Activated naive CD8-positive, alpha-beta T cell treated with anti-CD3 and anti-CD28 coated beads, Interleukin-2, amount 10 ng/mL, durations not matched to agents 7 days and 5 days (primary cell): ENCODE measurements around the gene BCKDHB. TPM values are rescaled to one million over a fixed set of nuclear protein-coding genes. Genes with fewer than 3 reads are reported as not detected.
"Not testable (repeated sequence)": the region's sequence is repeated elsewhere in the genome, so short reads cannot be mapped to it uniquely, and the experiment has no call there.

ENCODE experiments used
- ATAC-seq: fragments of 150-1000 bp; cut with Tn5 transposase; one replicate; pipeline ENCODE4 v1.10.0; 2021; ENCODE audit warnings: low read depth, moderate library complexity
- POLR2A ChIA-PET: fragments of 350-600 bp; sonication (Branson Sonifier 250); formaldehyde crosslinking; loops from one replicate; lab custom pipeline; 2021; ENCODE audit warnings: antibody characterized with exemption; lab: Charles Lee
- DNase-seq: peaks from one replicate; pipeline ENCODE4 v3.0.0; 2021
- H3K27ac Mint-ChIP-seq: one replicate; pipeline ENCODE4 v1.8.0; 2022; ENCODE audit warnings: mild to moderate bottlenecking, mixed read lengths
- H3K27me3 Mint-ChIP-seq: one replicate; pipeline ENCODE4 v1.8.0; 2022; ENCODE audit warnings: mild to moderate bottlenecking, moderate library complexity, mixed read lengths
- H3K36me3 Mint-ChIP-seq: one replicate; pipeline ENCODE4 v1.8.0; 2021; ENCODE audit warnings: mild to moderate bottlenecking, mixed read lengths
- H3K4me1 Mint-ChIP-seq: one replicate; pipeline ENCODE4 v1.8.0; 2021; ENCODE audit warnings: mixed read lengths
- H3K4me3 Mint-ChIP-seq: one replicate; pipeline ENCODE4 v1.8.0; 2022; ENCODE audit warnings: mild to moderate bottlenecking, moderate library complexity, mixed read lengths
- H3K9me3 Mint-ChIP-seq: one replicate; pipeline ENCODE4 v1.8.0; 2021; ENCODE audit warnings: mixed read lengths
- total RNA-seq, 2 experiments: library from RNA; stranded (reverse); gene quantifications; one replicate each; pipeline ENCODE4 v1.2.3, GENCODE V29; 2021

BCKDHB gene
- total RNA-seq, 2 experiments from 2014 or later, result 18.8 to 20.6 TPM

- H3K4me1 Mint-ChIP-seq, result no peaks in the 10 kb centered on the region
- ATAC-seq (no peak), DNase-seq (no peak)
- no peaks in the 10 kb centered on the region for H3K27me3 Mint-ChIP-seq
- POLR2A ChIA-PET, result no interaction called here
- no peaks in the 10 kb centered on the region for H3K9me3 Mint-ChIP-seq
- H3K27ac Mint-ChIP-seq, result no peak overlapping the region
- H3K4me3 Mint-ChIP-seq, result no peak overlapping the region
- H3K36me3 Mint-ChIP-seq, result peaks cover 6% of the 10 kb centered on the region
These were observed 120.2 kb downstream of the BCKDHB start for GRCh38 chr6:80226699-80227098.

- H3K27ac Mint-ChIP-seq, result no peak overlapping the region
- H3K36me3 Mint-ChIP-seq, result peaks cover 6% of the 10 kb centered on the region
- POLR2A ChIA-PET, result no interaction called here
- no peaks in the 10 kb centered on the region for H3K27me3 Mint-ChIP-seq
- ATAC-seq, result no peak
- H3K4me3 Mint-ChIP-seq, result no peak overlapping the region
- DNase-seq, result no peak
- H3K4me1 Mint-ChIP-seq, result no peaks in the 10 kb centered on the region
- H3K9me3 Mint-ChIP-seq, result no peaks in the 10 kb centered on the region
These were observed 121.2 kb downstream of the BCKDHB start for GRCh38 chr6:80227545-80228105.

GRCh38 chr6:80233262-80233661 lies 126.8 kb downstream of the BCKDHB start:
- Mint-ChIP-seq H3K27me3 (no peaks in the 10 kb centered on the region), H3K4me3 (no peak overlapping the region), H3K9me3 (no peaks in the 10 kb centered on the region), H3K36me3 (peaks cover 2% of the 10 kb centered on the region), H3K27ac (no peak overlapping the region), H3K4me1 (no peaks in the 10 kb centered on the region)
- ATAC-seq (no peak), DNase-seq (no peak)
- POLR2A ChIA-PET, result no interaction called here

DNA sequence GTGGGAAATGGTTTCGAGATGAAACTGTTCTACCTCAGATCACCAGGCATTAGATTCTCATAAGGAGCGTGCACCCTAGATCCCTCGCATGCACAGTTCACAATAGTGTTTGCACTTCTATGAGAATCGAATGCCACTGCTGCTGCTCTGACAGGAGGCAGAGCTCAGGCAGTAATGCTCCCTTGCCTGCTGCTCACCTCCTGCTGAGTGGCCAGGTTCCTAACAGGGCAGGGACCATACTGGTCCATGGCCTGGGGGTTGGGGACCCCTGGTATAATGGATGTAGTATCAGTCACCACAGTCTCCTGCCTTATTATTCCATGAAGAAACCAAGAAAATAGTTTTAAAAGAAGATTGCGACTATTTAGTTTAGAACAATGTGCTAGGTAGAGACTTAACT lies 127.5 kb downstream of the BCKDHB start:
- H3K9me3 Mint-ChIP-seq, result no peaks in the 10 kb centered on the region
- DNase-seq (no peak), ATAC-seq (no peak)
- H3K27me3 Mint-ChIP-seq, result no peaks in the 10 kb centered on the region
- no peak overlapping the region for H3K27ac Mint-ChIP-seq
- H3K36me3 Mint-ChIP-seq, result peaks cover 5% of the 10 kb centered on the region
- POLR2A ChIA-PET, result no interaction called here
- H3K4me1 Mint-ChIP-seq, result no peaks in the 10 kb centered on the region
- no peak overlapping the region for H3K4me3 Mint-ChIP-seq

DNA sequence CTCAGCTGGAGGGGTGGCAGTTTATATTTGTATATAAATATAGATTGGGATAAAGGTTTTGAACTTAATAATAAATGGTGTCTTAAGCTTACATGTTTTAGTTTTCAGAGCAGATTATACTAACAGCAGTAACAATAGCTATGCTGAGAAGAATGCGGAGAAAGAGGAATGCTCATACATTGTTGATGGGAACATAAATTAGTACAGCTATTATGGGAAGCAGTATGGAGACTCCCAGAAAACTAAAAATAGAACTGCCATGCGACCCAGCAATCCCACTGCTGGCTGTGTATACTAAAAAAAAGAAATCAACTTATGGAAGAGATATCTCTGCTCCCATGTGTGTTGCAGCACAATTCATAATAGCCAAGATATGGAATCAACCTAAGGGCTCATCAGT lies 127.9 kb downstream of the BCKDHB start:
- ATAC-seq (no peak), DNase-seq (no peak)
- no peak overlapping the region for H3K4me3 Mint-ChIP-seq
- POLR2A ChIA-PET, result no interaction called here
- no peaks in the 10 kb centered on the region for H3K9me3 Mint-ChIP-seq
- H3K27ac Mint-ChIP-seq, result no peak overlapping the region
- H3K27me3 Mint-ChIP-seq, result no peaks in the 10 kb centered on the region
- no peaks in the 10 kb centered on the region for H3K4me1 Mint-ChIP-seq
- H3K36me3 Mint-ChIP-seq, result peaks cover 7% of the 10 kb centered on the region

DNA sequence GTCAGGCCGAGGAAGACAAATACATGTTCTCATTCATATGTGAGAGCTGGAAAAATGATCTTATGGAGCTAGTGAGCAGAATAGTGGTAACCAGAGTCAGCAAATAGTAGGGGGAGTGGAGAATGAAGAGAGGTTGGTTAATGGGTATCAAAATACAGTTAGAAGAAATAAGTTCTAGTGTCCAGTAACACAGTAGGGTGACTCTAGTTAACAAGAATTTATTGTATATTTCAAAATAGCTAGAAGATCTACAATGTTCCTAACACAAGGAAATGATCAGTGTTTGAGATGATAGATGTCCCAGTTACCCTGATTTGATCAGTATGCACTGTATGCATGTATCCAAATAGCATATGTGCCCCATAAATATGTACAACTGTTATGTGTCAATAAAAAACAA lies 128.4 kb downstream of the BCKDHB start:
- no peak overlapping the region for H3K27ac Mint-ChIP-seq
- no peaks in the 10 kb centered on the region for H3K4me1 Mint-ChIP-seq
- ATAC-seq, result no peak
- POLR2A ChIA-PET, result no interaction called here
- H3K27me3 Mint-ChIP-seq, result no peaks in the 10 kb centered on the region
- no peak overlapping the region for H3K4me3 Mint-ChIP-seq
- H3K9me3 Mint-ChIP-seq, result peaks cover 2% of the 10 kb centered on the region
- H3K36me3 Mint-ChIP-seq, result peaks cover 7% of the 10 kb centered on the region
- DNase-seq, result no peak

DNA sequence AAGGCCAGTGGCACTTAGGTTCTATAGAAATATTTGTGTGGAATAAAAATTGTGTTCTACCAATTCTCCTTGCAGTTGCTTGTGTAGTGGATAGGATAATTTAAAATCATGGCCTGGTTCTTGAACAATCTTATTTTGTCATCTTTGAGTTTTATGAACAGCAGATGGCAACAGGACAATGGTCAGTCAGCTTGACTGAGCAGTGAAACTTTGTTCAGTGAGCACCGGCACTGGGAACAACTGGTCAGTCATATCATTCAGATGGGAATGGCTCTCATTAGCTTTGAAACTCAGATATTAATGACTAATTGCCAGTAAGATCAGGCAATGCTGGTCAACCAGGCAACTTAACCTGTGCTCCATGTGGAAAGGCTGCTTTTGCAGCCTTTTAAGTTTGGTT lies 129.2 kb downstream of the BCKDHB start:
- ATAC-seq, result no peak
- Mint-ChIP-seq H3K27me3 (no peaks in the 10 kb centered on the region), H3K27ac (no peak overlapping the region), H3K4me1 (no peaks in the 10 kb centered on the region), H3K4me3 (no peak overlapping the region), H3K36me3 (peaks cover 9% of the 10 kb centered on the region), H3K9me3 (peaks cover 2% of the 10 kb centered on the region)
- POLR2A ChIA-PET, result no interaction called here
- DNase-seq, result no peak

GRCh38 chr6:80238754-80239153 lies 132.3 kb downstream of the BCKDHB start:
- H3K27me3 Mint-ChIP-seq, POLR2A ChIA-PET, DNase-seq, H3K4me3 Mint-ChIP-seq, H3K4me1 Mint-ChIP-seq, H3K27ac Mint-ChIP-seq, H3K9me3 Mint-ChIP-seq, ATAC-seq: not testable (repeated sequence)
- peaks cover 12% of the 10 kb centered on the region for H3K36me3 Mint-ChIP-seq

GRCh38 chr6:80245043-80245442 lies 138.6 kb downstream of the BCKDHB start:
- Mint-ChIP-seq H3K4me1 (peaks cover 5% of the 10 kb centered on the region), H3K36me3 (peaks cover 9% of the 10 kb centered on the region), H3K27me3 (no peaks in the 10 kb centered on the region), H3K4me3 (no peak overlapping the region), H3K9me3 (no peaks in the 10 kb centered on the region), H3K27ac (no peak overlapping the region)
- ATAC-seq (no peak), DNase-seq (no peak)
- POLR2A ChIA-PET, result no interaction called here

GRCh38 chr6:80249897-80250296 lies 143.4 kb downstream of the BCKDHB start:
- Mint-ChIP-seq H3K9me3 (no peaks in the 10 kb centered on the region), H3K4me1 (peaks cover 3% of the 10 kb centered on the region), H3K27ac (peak overlapping the region; percentile 57), H3K36me3 (peaks cover 5% of the 10 kb centered on the region), H3K4me3 (no peak overlapping the region), H3K27me3 (no peaks in the 10 kb centered on the region)
- DNase-seq (no peak), ATAC-seq (no peak)
- POLR2A ChIA-PET, result no interaction called here

GRCh38 chr6:80250391-80250997 lies 144.0 kb downstream of the BCKDHB start:
- no peaks in the 10 kb centered on the region for H3K27me3 Mint-ChIP-seq
- DNase-seq (no peak), ATAC-seq (no peak)
- H3K4me1 Mint-ChIP-seq, result peaks cover 3% of the 10 kb centered on the region
- no peaks in the 10 kb centered on the region for H3K9me3 Mint-ChIP-seq
- peaks cover 5% of the 10 kb centered on the region for H3K36me3 Mint-ChIP-seq
- no peak overlapping the region for H3K4me3 Mint-ChIP-seq
- POLR2A ChIA-PET, result no interaction called here
- H3K27ac Mint-ChIP-seq, result no peak overlapping the region

- POLR2A ChIA-PET, result no interaction called here
- DNase-seq (no peak), ATAC-seq (no peak)
- Mint-ChIP-seq H3K36me3 (peaks cover 5% of the 10 kb centered on the region), H3K4me3 (no peak overlapping the region), H3K27ac (no peak overlapping the region), H3K4me1 (peaks cover 3% of the 10 kb centered on the region), H3K9me3 (no peaks in the 10 kb centered on the region), H3K27me3 (no peaks in the 10 kb centered on the region)
These were observed 144.8 kb downstream of the BCKDHB start for GRCh38 chr6:80251321-80251720.

- peaks cover 3% of the 10 kb centered on the region for H3K36me3 Mint-ChIP-seq
- ATAC-seq (no peak), DNase-seq (no peak)
- peaks cover 3% of the 10 kb centered on the region for H3K4me1 Mint-ChIP-seq
- no peak overlapping the region for H3K27ac Mint-ChIP-seq
- no peaks in the 10 kb centered on the region for H3K9me3 Mint-ChIP-seq
- no peaks in the 10 kb centered on the region for H3K27me3 Mint-ChIP-seq
- H3K4me3 Mint-ChIP-seq, result no peak overlapping the region
- POLR2A ChIA-PET, result no interaction called here
These were observed 148.2 kb downstream of the BCKDHB start for GRCh38 chr6:80254716-80255115.

GRCh38 chr6:80256691-80257090 lies 150.2 kb downstream of the BCKDHB start:
- H3K4me1 Mint-ChIP-seq, result no peaks in the 10 kb centered on the region
- H3K27ac Mint-ChIP-seq, result no peak overlapping the region
- H3K4me3 Mint-ChIP-seq, result no peak overlapping the region
- no peak for ATAC-seq
- POLR2A ChIA-PET, result no interaction called here
- no peak for DNase-seq
- no peaks in the 10 kb centered on the region for H3K27me3 Mint-ChIP-seq
- H3K9me3 Mint-ChIP-seq, result no peaks in the 10 kb centered on the region
- H3K36me3 Mint-ChIP-seq, result peaks cover 8% of the 10 kb centered on the region
